ENCODE results near the gene CD40.

Gene CD40

GRCh38 chr20:46172961-46173536 is 54.9 kb downstream of the CD40 start:
- Histone ChIP-seq H3K36me3 (ENCODE audit: control insufficient read depth, insufficient read depth, low read length) (no peaks in the 10 kb centered on the region), H3K27me3 (replicated peaks; ENCODE audit: control insufficient read depth, insufficient read depth, low read length) (peaks cover 4% of the 10 kb centered on the region), H3K4me3 (replicated peaks; ENCODE audit: low read depth, low read length) (no peak overlapping the region)
- DNase-seq (ENCODE audit: extremely low read depth, insufficient read length): no peak
- TF ChIP-seq CTCF (IDR thresholded peaks at IDR 0.05; ENCODE audit: insufficient read depth, low read length, poor library complexity, severe bottlenecking): no peak

GRCh38 chr20:46173652-46174468 is 55.7 kb downstream of the CD40 start:
- TF ChIP-seq CTCF (IDR thresholded peaks at IDR 0.05; ENCODE audit: insufficient read depth, low read length, poor library complexity, severe bottlenecking): no peak
- H3K27me3 ChIP-seq (replicated peaks; ENCODE audit: control insufficient read depth, insufficient read depth, low read length): peaks cover 4% of the 10 kb centered on the region
- no peak overlapping the region for H3K4me3 ChIP-seq (replicated peaks; ENCODE audit: low read depth, low read length)
- H3K36me3 ChIP-seq (ENCODE audit: control insufficient read depth, insufficient read depth, low read length): no peaks in the 10 kb centered on the region
- DNase-seq (ENCODE audit: extremely low read depth, insufficient read length): no peak

GRCh38 chr20:46174469-46175126 is 56.5 kb downstream of the CD40 start:
- DNase-seq (ENCODE audit: extremely low read depth, insufficient read length): peak; percentile 53
- peak; percentile 62 for TF ChIP-seq CTCF (IDR thresholded peaks at IDR 0.05; ENCODE audit: insufficient read depth, low read length, poor library complexity, severe bottlenecking)
- no peaks in the 10 kb centered on the region for H3K36me3 ChIP-seq (ENCODE audit: control insufficient read depth, insufficient read depth, low read length)
- peaks cover 2% of the 10 kb centered on the region for H3K27me3 ChIP-seq (replicated peaks; ENCODE audit: control insufficient read depth, insufficient read depth, low read length)
- H3K4me3 ChIP-seq (replicated peaks; ENCODE audit: low read depth, low read length): no peak overlapping the region

- Histone ChIP-seq H3K27me3 (replicated peaks; ENCODE audit: control insufficient read depth, insufficient read depth, low read length) (peaks cover 2% of the 10 kb centered on the region), H3K4me3 (replicated peaks; ENCODE audit: low read depth, low read length) (no peak overlapping the region), H3K36me3 (ENCODE audit: control insufficient read depth, insufficient read depth, low read length) (no peaks in the 10 kb centered on the region)
- DNase-seq (ENCODE audit: extremely low read depth, insufficient read length): no peak
- TF ChIP-seq CTCF (IDR thresholded peaks at IDR 0.05; ENCODE audit: insufficient read depth, low read length, poor library complexity, severe bottlenecking): no peak
These were observed 57.0 kb downstream of the CD40 start for GRCh38 chr20:46175127-46175494.

- TF ChIP-seq CTCF (IDR thresholded peaks at IDR 0.05; ENCODE audit: insufficient read depth, low read length, poor library complexity, severe bottlenecking): no peak
- peaks cover 1% of the 10 kb centered on the region for H3K27me3 ChIP-seq (replicated peaks; ENCODE audit: control insufficient read depth, insufficient read depth, low read length)
- no peaks in the 10 kb centered on the region for H3K36me3 ChIP-seq (ENCODE audit: control insufficient read depth, insufficient read depth, low read length)
- DNase-seq (ENCODE audit: extremely low read depth, insufficient read length): no peak
- no peak overlapping the region for H3K4me3 ChIP-seq (replicated peaks; ENCODE audit: low read depth, low read length)
These were observed 58.7 kb downstream of the CD40 start for GRCh38 chr20:46176739-46177378.
